Measurements from ENCODE around the gene STARD3. TPM values are rescaled to one million over a fixed set of nuclear protein-coding genes. Genes with fewer than 3 reads are reported as not detected.

STARD3 gene
- total RNA-seq, 2 donors from 2014 or later, result 52.5 to 202 TPM

- Histone ChIP-seq H3K36me3 (no peaks in the 10 kb centered on the region), H3K27me3 (replicated peaks; ENCODE audit: insufficient read depth) (no peaks in the 10 kb centered on the region), H3K4me1 (replicated peaks) (peaks cover 13% of the 10 kb centered on the region), H3K9me3 (no peaks in the 10 kb centered on the region), H3K27ac (no peak overlapping the region), H3K4me3 (no peak overlapping the region)
- no peak for TF ChIP-seq POLR2A (IDR thresholded peaks at IDR 0.05)
- TF ChIP-seq, protein P1, sequence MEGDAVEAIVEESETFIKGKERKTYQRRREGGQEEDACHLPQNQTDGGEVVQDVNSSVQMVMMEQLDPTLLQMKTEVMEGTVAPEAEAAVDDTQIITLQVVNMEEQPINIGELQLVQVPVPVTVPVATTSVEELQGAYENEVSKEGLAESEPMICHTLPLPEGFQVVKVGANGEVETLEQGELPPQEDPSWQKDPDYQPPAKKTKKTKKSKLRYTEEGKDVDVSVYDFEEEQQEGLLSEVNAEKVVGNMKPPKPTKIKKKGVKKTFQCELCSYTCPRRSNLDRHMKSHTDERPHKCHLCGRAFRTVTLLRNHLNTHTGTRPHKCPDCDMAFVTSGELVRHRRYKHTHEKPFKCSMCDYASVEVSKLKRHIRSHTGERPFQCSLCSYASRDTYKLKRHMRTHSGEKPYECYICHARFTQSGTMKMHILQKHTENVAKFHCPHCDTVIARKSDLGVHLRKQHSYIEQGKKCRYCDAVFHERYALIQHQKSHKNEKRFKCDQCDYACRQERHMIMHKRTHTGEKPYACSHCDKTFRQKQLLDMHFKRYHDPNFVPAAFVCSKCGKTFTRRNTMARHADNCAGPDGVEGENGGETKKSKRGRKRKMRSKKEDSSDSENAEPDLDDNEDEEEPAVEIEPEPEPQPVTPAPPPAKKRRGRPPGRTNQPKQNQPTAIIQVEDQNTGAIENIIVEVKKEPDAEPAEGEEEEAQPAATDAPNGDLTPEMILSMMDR (IDR thresholded peaks at IDR 0.05), result no peak
- TF ChIP-seq POLR2AphosphoS5 (IDR thresholded peaks at IDR 0.05), result no peak
- WGBS, result 76% methylated on average over 9 of the region's 9 CpGs
- intact Hi-C loops (cut with DNase I), result no loop called here
- no peak for DNase-seq (ENCODE audit: low spot score)
Measured at GRCh38 chr17:39642291-39643074, 5.5 kb downstream of the STARD3 start.

DNA sequence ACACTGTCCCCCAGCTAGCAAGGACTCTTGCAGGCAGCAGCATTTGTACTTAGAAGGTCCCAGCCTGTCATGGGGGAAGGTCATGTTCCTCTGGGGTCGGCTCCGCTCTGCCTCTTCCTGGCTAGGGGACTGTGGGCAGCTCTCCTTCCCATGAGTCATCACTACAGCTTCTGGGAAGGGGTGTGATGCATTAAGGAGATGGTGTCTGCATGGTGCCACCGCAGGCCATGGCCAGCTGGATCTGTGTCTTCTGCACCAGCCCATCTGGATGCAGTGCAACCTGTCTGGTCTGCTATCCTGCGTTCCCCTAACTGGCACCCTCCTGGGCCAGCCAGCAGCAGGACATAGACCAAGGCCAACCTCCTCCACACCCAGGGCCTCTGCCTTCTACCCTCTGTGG lies 6.3 kb downstream of the STARD3 start:
- TF ChIP-seq POLR2A (IDR thresholded peaks at IDR 0.05) (no peak), POLR2AphosphoS5 (IDR thresholded peaks at IDR 0.05) (no peak)
- TF ChIP-seq, protein P1 (IDR thresholded peaks at IDR 0.05), result no peak
- 67% methylated on average over 4 of the region's 4 CpGs for WGBS
- Histone ChIP-seq H3K4me3 (no peak overlapping the region), H3K9me3 (no peaks in the 10 kb centered on the region), H3K27ac (no peak overlapping the region), H3K4me1 (replicated peaks) (peaks cover 7% of the 10 kb centered on the region), H3K27me3 (replicated peaks; ENCODE audit: insufficient read depth) (no peaks in the 10 kb centered on the region), H3K36me3 (no peaks in the 10 kb centered on the region)
- intact Hi-C loops (cut with DNase I), result no loop called here
- DNase-seq (ENCODE audit: low spot score), result no peak

DNA sequence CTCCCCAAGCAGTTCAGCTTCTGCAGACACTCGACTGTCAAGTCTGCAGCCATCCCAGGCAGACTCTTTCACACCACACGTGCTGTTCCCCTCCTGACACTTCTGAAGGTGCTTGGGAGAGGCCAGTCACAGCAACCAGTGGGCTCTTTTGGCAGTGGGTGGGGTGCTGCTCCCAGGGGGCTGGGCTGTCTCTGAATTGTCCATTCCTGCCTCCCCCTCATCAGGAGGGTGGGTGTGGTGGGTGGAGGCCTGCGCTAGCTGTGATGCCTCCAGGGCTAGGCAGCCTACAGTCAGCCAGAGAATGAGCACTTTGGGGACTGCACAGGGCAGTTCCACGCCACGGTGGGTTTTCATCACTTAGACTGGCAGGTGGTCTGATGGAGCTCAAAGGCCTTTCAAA lies 10.3 kb downstream of the STARD3 start:
- Histone ChIP-seq H3K27ac (no peak overlapping the region), H3K4me3 (no peak overlapping the region), H3K27me3 (replicated peaks; ENCODE audit: insufficient read depth) (no peaks in the 10 kb centered on the region), H3K9me3 (no peaks in the 10 kb centered on the region), H3K36me3 (no peaks in the 10 kb centered on the region), H3K4me1 (replicated peaks) (peaks cover 7% of the 10 kb centered on the region)
- 80% methylated on average over 5 of the region's 5 CpGs for WGBS
- intact Hi-C loops (cut with DNase I), result no loop called here
- DNase-seq (ENCODE audit: low spot score), result no peak
- TF ChIP-seq POLR2A (IDR thresholded peaks at IDR 0.05) (no peak), POLR2AphosphoS5 (IDR thresholded peaks at IDR 0.05) (no peak)
- TF ChIP-seq, protein P1 (IDR thresholded peaks at IDR 0.05), result no peak

- TF ChIP-seq POLR2AphosphoS5 (IDR thresholded peaks at IDR 0.05) (no peak), POLR2A (IDR thresholded peaks at IDR 0.05) (no peak)
- TF ChIP-seq, protein P1 (IDR thresholded peaks at IDR 0.05), result no peak
- Histone ChIP-seq H3K27ac (no peak overlapping the region), H3K9me3 (no peaks in the 10 kb centered on the region), H3K4me1 (replicated peaks) (peaks cover 15% of the 10 kb centered on the region), H3K4me3 (no peak overlapping the region), H3K36me3 (no peaks in the 10 kb centered on the region), H3K27me3 (replicated peaks; ENCODE audit: insufficient read depth) (no peaks in the 10 kb centered on the region)
- 86% methylated on average over 15 of the region's 15 CpGs for WGBS
- intact Hi-C loops (cut with DNase I), result no loop called here
- no peak for DNase-seq (ENCODE audit: low spot score)
Measured at GRCh38 chr17:39648616-39649366, 11.8 kb downstream of the STARD3 start.
